GM21528 (cell line): ENCODE data around the gene BTG3.

Source experiments
- ATAC-seq: cut with Tn5 transposase; IDR thresholded peaks from one replicate; pipeline ENCODE4 v1.9.1; 2021; ENCODE audit warnings: mild to moderate bottlenecking, moderate library complexity; ENCODE audit not compliant: unreplicated experiment, low FRiP score

The BTG3 gene

DNA sequence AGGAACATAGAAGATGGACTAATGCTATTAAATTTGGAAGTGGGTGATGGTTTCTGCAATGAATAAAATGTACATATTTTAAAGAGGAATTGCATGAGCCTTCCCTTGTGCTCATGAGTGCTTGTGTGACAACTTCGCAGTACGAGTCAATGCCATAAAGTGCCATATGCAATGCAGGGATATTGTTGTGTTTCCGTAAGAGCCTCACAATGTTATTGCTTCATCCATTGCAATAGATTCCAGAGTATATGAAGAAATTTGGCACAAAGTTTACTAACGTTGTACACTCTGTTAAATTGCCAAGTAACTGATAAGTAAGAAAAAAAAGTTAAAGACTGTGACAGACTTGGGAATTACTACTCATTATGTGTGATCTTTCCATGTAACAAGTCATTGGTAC is 22.3 kb downstream of the BTG3 start:
- ATAC-seq, result no peak

- no peak for ATAC-seq
Measured at GRCh38 chr21:17585875-17586450, 26.7 kb downstream of the BTG3 start.

- ATAC-seq, result no peak
Measured at GRCh38 chr21:17583898-17584297, 28.8 kb downstream of the BTG3 start.

DNA sequence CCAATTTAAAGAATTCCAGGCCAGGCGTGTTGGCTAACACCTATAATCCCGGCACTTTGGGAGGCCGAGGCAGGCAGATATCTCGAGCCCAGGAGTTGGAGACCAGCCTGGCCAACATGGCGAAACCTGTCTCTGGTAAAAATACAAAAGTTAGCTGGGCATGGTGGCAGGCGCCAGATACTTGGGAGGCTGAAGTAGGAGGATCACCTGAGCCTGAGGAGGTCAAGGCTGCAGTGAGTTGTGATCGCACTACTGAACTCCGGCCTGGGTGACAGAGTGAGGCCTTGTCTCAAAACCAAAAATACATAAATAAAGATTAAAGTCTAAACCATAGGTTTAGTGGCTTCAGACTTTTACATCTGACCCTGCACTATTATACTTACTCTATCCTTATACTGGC is 32.4 kb downstream of the BTG3 start:
- ATAC-seq, result no peak

- no peak for ATAC-seq
Measured at GRCh38 chr21:17578876-17579275, 33.8 kb downstream of the BTG3 start.

GRCh38 chr21:17578162-17578561 is 34.5 kb downstream of the BTG3 start:
- no peak for ATAC-seq

DNA sequence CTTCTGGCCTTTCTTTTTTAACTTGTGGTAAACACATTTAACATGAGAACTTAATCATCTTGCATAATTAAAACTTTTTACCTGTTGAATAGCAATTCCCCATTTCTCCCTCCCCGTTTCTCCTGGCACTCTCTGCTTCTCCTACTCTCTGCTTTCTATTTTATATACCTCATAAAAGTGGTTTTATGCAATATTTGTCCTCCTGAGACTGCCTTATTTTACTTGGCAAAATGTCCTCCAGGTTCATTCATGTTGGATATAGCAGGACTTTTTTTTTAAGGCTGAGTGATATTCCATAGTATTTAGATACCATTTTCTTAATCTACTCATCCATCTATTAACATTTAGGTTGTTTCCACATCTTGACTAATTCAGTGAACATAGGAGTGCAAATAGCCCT is 35.0 kb downstream of the BTG3 start:
- ATAC-seq, result no peak

- ATAC-seq, result no peak
Measured at GRCh38 chr21:17576080-17576835, 36.4 kb downstream of the BTG3 start.

- no peak for ATAC-seq
Measured at GRCh38 chr21:17575076-17575475, 37.6 kb downstream of the BTG3 start.

DNA sequence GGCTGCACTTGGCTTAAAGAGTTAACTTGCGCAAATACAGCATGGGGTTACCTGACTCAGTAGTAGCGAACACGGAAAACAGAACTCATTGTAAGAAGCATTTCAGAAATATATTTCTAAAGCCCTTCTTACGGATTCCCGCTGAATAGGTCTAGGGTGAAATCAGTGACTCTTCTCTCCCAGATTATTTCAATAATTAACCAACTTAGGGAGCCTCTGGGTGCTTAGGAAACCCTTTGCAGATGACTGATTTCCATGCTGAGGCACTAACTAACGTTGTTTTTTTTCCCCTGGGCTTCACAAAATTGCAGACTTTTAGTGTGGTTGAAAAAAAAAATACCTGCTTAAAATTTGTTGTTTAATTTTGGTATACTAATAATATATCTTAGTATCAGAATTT is 40.3 kb downstream of the BTG3 start:
- ATAC-seq, result no peak

DNA sequence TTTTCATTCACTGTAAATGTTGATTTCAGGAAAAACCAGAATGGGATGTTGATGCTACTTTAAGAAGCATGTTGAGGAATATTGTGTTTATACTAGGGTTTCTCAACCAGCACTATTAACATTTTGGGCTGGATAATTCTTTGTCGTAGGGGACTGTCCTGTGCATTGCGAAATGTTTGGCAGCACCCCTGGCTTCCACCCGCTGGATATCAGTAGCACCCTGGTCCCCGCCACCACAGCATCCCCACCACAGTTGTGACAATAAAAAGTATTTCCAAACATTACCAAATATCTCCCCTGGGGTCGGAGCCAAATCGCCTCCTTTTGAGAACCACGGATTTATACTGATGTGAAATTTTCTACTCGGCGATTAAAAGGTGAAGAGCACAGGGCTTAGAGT is 41.9 kb downstream of the BTG3 start:
- no peak for ATAC-seq

DNA sequence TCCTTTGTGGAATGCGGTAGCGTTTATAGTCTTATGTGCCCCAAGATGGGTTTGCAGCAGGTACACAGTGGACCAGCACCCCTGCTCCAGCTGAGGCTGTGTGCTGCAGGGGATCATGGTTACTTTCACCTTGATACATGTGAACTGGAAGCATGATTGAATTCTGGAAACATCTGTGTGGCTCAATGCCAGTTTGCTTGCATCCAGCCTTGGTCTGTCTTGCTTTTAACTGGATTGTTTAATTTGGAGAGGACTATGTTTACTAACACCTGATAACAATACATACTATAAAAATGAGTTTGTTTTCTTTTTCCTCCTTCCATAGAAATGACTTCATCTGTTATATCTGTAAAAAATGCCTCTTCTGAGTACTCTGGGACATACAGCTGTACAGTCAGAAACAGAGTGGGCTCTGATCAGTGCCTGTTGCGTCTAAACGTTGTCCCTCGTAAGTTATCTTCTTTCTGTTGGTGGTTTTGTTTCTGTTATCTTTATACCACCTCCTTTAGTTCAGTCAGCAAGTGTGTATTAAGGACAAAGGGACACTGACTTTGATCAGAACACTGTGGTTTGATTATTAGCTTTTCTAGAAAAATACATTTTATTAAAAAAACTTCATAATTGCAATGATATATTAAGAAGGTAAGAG is 52.2 kb downstream of the BTG3 start:
- ATAC-seq, result no peak

DNA sequence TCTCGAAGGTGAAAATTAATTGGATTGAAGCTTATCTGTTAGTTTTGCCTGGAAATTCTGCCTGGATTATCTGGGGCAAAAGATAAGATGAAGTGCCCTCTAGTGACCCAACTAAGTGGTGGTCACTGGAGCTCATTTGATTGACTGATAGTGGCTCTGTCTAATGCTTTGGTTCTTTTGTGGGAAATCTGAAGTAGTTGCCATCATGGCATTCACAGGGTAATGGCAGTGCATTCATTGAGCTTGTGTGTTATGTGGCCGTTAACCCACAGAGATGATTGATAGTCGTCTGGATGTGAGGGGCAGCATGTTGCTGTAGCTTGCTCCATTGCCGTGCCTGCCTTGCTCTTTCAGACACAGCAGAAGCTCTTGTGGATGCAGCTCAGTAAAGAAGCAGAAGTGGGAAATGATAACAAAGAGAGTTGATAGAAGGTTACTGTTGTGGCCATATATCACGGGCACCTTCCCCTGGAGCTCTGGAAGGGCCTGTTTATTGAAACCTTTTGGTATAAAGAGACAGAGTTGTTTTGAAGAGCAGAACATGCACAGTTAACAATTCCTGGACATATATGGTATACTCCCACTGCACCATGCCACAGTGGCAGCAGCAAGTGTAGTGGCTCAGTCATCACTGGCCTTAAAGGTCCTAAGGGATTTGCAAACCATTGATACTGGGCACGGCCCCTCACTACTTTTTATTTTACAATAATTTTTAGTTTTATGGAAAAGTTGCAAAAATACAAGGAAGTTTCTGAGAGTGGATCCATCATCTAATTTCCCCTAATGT is 57.8 kb downstream of the BTG3 start:
- no peak for ATAC-seq

- ATAC-seq, result no peak
Measured at GRCh38 chr21:17554120-17554519, 58.6 kb downstream of the BTG3 start.

GRCh38 chr21:17552410-17552809 is 60.3 kb downstream of the BTG3 start:
- ATAC-seq, result no peak

- ATAC-seq, result no peak
Measured at GRCh38 chr21:17550671-17551308, 61.9 kb downstream of the BTG3 start.

DNA sequence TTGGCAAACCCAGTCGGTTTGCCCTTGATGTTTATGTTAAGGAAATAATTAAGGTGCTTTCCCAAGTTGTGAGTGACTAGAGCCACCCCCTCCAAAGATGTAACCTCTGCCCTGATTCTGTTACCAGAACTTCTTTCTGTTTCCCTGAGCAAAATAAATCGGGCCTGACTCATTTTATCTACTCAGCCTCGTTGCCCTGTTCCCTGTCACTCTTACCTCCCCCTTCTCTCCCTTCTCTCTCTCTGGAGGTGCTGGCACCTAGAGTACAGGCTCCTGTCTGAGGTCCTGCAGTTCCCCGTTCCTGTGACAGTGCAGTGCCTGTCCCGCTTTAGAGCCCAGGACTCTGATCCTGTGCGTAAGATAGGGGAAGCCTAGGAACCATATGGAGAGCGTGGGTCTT is 64.4 kb downstream of the BTG3 start:
- ATAC-seq, result no peak

DNA sequence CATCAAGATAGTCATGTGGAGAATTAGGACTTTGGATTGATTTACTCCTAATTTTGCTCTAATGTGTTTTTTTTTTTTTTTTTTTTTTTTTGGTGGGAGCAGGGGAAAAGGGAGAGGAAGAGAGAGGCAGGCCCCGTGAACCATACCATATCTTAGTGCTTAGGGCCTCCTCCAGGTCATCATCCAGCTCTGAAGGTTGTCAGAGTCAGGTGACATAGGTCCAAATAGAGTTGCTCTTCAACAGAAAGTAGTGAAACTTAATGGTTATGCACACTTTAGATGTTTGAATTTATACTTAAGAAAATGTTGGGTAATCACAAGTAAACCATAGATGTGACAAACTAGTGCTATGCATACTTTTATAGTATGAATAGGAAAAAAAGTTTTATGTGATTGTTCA is 67.7 kb downstream of the BTG3 start:
- ATAC-seq, result no peak
